Fibroblast of villous mesenchyme (primary cell): ENCODE measurements around the gene THPO. TPM values are rescaled to one million over a fixed set of nuclear protein-coding genes. Genes with fewer than 3 reads are reported as not detected.

ENCODE experiments used
- DNase-seq: peaks from one replicate; pipeline ENCODE4 v3.0.0-alpha.2; 2010; ENCODE audit warnings: low read depth
- H3K4me3 ChIP-seq: 2 replicates; pipeline ENCODE4 v1.5.1; 2011; ENCODE audit warnings: low read depth, mild to moderate bottlenecking, low read length
- CTCF ChIP-seq: IDR thresholded peaks from 2 replicates; pipeline ENCODE4 v1.5.1; 2012; ENCODE audit warnings: low read depth, mild to moderate bottlenecking, low read length; ENCODE audit not compliant: insufficient read depth
- total RNA-seq: library from RNA; depleted of rRNA; stranded (reverse); fragments of >200 nt; gene quantifications from 2 replicates; pipeline ENCODE4 v1.2.3, GENCODE V29; 2012

THPO gene
- total RNA-seq, 1 donor, result 0.86 TPM

- H3K4me3 ChIP-seq, result no peak overlapping the region
- DNase-seq, result no peak
- TF ChIP-seq CTCF, result no peak
Measured at GRCh38 chr3:184414418-184415202, 36.6 kb upstream of the THPO start.

- no peak for DNase-seq
- H3K4me3 ChIP-seq, result no peak overlapping the region
- no peak for TF ChIP-seq CTCF
Measured at GRCh38 chr3:184409946-184410500, 32.0 kb upstream of the THPO start.

GRCh38 chr3:184409331-184409926, 31.4 kb upstream of the THPO start:
- no peak for TF ChIP-seq CTCF
- H3K4me3 ChIP-seq, result no peak overlapping the region

GRCh38 chr3:184405075-184406030, 27.3 kb upstream of the THPO start:
- TF ChIP-seq CTCF, result no peak
- no peak overlapping the region for H3K4me3 ChIP-seq
- no peak for DNase-seq

More at GRCh38 chr3:184409331-184409926, 31.4 kb upstream of the THPO start:
- DNase-seq, result no peak

- TF ChIP-seq CTCF, result no peak
- DNase-seq, result peak; percentile 80
- H3K4me3 ChIP-seq, result no peak overlapping the region
Measured at GRCh38 chr3:184399410-184399809, 21.4 kb upstream of the THPO start.

- no peak for TF ChIP-seq CTCF
- no peak overlapping the region for H3K4me3 ChIP-seq
- no peak for DNase-seq
Measured at GRCh38 chr3:184395320-184395660, 17.3 kb upstream of the THPO start.
